ENCODE measurements around the gene PGA5.
"Not testable (repeated sequence)": the region's sequence is repeated elsewhere in the genome, so short reads cannot be mapped to it uniquely, and the experiment has no call there.

GRCh38 chr11:61229458-61229857 is 11.5 kb upstream of the PGA5 start:
- TF ChIP-seq EP300 (IDR thresholded peaks at IDR 0.05); POLR2A (IDR thresholded peaks at IDR 0.05; ENCODE audit: low read depth): not testable (repeated sequence)
- TF ChIP-seq, protein P1, sequence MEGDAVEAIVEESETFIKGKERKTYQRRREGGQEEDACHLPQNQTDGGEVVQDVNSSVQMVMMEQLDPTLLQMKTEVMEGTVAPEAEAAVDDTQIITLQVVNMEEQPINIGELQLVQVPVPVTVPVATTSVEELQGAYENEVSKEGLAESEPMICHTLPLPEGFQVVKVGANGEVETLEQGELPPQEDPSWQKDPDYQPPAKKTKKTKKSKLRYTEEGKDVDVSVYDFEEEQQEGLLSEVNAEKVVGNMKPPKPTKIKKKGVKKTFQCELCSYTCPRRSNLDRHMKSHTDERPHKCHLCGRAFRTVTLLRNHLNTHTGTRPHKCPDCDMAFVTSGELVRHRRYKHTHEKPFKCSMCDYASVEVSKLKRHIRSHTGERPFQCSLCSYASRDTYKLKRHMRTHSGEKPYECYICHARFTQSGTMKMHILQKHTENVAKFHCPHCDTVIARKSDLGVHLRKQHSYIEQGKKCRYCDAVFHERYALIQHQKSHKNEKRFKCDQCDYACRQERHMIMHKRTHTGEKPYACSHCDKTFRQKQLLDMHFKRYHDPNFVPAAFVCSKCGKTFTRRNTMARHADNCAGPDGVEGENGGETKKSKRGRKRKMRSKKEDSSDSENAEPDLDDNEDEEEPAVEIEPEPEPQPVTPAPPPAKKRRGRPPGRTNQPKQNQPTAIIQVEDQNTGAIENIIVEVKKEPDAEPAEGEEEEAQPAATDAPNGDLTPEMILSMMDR (IDR thresholded peaks at IDR 0.05), result not testable (repeated sequence)

Data from esophagus muscularis mucosa (tissue), 4 donors.